Testis (tissue), 3 donors: ENCODE measurements around the gene CCRL2. TPM values are rescaled to one million over a fixed set of nuclear protein-coding genes. Genes with fewer than 3 reads are reported as not detected.
"Not testable (repeated sequence)": the region's sequence is repeated elsewhere in the genome, so short reads cannot be mapped to it uniquely, and the experiment has no call there.

Experiments
- DNase-seq: peaks from one replicate; pipeline ENCODE4 v3.0.0-alpha.2; 2019
- H3K27ac ChIP-seq, 2 donors: fragments of 200-600 bp; sonication (generic); one replicate each; pipeline ENCODE4 v1.5.1; 2019
- H3K27me3 ChIP-seq: fragments of 200-600 bp; sonication (generic); one replicate; pipeline ENCODE4 v1.5.1; 2019
- H3K36me3 ChIP-seq: fragments of 200-600 bp; sonication (generic); one replicate; pipeline ENCODE4 v1.5.1; 2017; ENCODE audit warnings: low read depth; ENCODE audit errors: missing control alignments
- H3K4me1 ChIP-seq: fragments of 200-600 bp; sonication (generic); one replicate; pipeline ENCODE4 v1.5.1; 2019
- H3K4me3 ChIP-seq, 2 donors: fragments of 200-600 bp; sonication (generic); one replicate each; pipeline ENCODE4 v1.5.1; 2017 to 2019
- H3K9me3 ChIP-seq: fragments of 200-600 bp; sonication (generic); one replicate; pipeline ENCODE4 v1.5.1; 2017
- POLR2A ChIP-seq: fragments of 450-650 bp; IDR thresholded peaks from one replicate; pipeline ENCODE4 v1.6.1; 2017; ENCODE audit warnings: antibody characterized with exemption, mild to moderate bottlenecking, moderate library complexity
- WGBS, 2 donors: methylation state at CpG; one replicate each; pipeline ENCODE4 v1.1.5; 2018; 5-methylcytosine and 5-hydroxymethylcytosine counted together
- intact Hi-C: fragments of 100-400 bp; cut with DNase I; formaldehyde crosslinking; loops from one replicate; pipeline ENCODE4 v1.15.1; 2023; ENCODE audit warnings: low total_unique reads
- polyA plus RNA-seq: library from polyadenylated mRNA; stranded (reverse); fragments of 350-450 nt; fragmentation: Illumina TruSeq; extraction: RNeasy Lipid Tissue Mini Kit (QIAGEN cat#74804); gene quantifications from one replicate; pipeline ENCODE4 v1.2.3, GENCODE V29; 2014; ENCODE audit warnings: low read depth, low replicate concordance; ENCODE audit not compliant: insufficient read depth
- total RNA-seq, 2 donors: library from RNA; depleted of rRNA; stranded (reverse); fragments of >200 nt; gene quantifications; one replicate each; pipeline ENCODE4 v1.2.3, GENCODE V29; 2016
- TF ChIP-seq, protein P1 (sequence below), 3 experiments: fragments of 450-650 bp in 2 of 3; fragments of 200-600 bp in 1 of 3; sonication (generic) in 1 of 3; IDR thresholded peaks; one replicate each; pipeline ENCODE4 v1.5.1; 2016 to 2019; ENCODE audit warnings: antibody characterized with exemption in 3 of 3, mild to moderate bottlenecking in 2 of 3, moderate library complexity in 1 of 3

Gene CCRL2
- total and polyA plus RNA-seq, 3 donors from 2014 or later, result 0.31 to 1.2 (median 0.87) TPM

DNA sequence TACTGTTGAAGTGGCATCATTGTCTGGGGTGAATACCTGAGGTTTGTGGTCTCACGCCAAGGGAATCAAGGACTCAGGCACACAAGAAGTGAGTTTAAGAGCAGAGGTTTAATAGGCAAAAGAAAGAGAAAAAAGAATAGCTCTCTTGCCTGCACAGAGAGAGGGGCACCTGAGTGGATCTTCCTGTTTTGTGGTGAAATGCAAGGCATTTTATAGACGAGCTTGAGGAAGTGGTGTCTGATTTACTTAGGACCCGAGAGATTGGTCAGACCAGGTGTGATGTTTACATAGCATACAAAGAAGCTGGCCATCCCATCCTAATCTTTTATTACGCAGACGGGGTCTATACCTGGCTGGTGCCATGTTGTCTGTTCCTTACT lies 23.1 kb upstream of the CCRL2 start:
- Histone ChIP-seq H3K4me1 (no peaks in the 10 kb centered on the region), H3K36me3 (no peaks in the 10 kb centered on the region), H3K9me3 (no peaks in the 10 kb centered on the region), H3K27ac (no peak overlapping the region), H3K4me3 (no peak overlapping the region), H3K27me3 (no peaks in the 10 kb centered on the region)
- intact Hi-C loops, result no loop called here
- TF ChIP-seq, protein P1, sequence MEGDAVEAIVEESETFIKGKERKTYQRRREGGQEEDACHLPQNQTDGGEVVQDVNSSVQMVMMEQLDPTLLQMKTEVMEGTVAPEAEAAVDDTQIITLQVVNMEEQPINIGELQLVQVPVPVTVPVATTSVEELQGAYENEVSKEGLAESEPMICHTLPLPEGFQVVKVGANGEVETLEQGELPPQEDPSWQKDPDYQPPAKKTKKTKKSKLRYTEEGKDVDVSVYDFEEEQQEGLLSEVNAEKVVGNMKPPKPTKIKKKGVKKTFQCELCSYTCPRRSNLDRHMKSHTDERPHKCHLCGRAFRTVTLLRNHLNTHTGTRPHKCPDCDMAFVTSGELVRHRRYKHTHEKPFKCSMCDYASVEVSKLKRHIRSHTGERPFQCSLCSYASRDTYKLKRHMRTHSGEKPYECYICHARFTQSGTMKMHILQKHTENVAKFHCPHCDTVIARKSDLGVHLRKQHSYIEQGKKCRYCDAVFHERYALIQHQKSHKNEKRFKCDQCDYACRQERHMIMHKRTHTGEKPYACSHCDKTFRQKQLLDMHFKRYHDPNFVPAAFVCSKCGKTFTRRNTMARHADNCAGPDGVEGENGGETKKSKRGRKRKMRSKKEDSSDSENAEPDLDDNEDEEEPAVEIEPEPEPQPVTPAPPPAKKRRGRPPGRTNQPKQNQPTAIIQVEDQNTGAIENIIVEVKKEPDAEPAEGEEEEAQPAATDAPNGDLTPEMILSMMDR (IDR thresholded peaks at IDR 0.05), result no peak
- TF ChIP-seq POLR2A, result no peak
- WGBS, 2 donors, result 78 to 79% methylated on average over 5 of the region's 5 CpGs
- no peak for DNase-seq

GRCh38 chr3:46386205-46386604 lies 20.9 kb upstream of the CCRL2 start:
- Histone ChIP-seq H3K4me1 (no peaks in the 10 kb centered on the region), H3K9me3 (no peaks in the 10 kb centered on the region), H3K36me3 (no peaks in the 10 kb centered on the region), H3K27ac (no peak overlapping the region), H3K4me3 (no peak overlapping the region), H3K27me3 (no peaks in the 10 kb centered on the region)
- no peak for TF ChIP-seq POLR2A
- TF ChIP-seq, protein P1 (IDR thresholded peaks at IDR 0.05), result no peak
- 28 to 58% methylated on average over 4 of the region's 4 CpGs for WGBS, 2 donors
- DNase-seq, result no peak
- intact Hi-C loops, result no loop called here

GRCh38 chr3:46388847-46389246 lies 18.2 kb upstream of the CCRL2 start:
- H3K9me3 ChIP-seq, intact Hi-C loops, H3K36me3 ChIP-seq, H3K4me3 ChIP-seq, H3K27ac ChIP-seq, H3K27me3 ChIP-seq, H3K4me1 ChIP-seq, DNase-seq: not testable (repeated sequence)
- WGBS, 2 donors, result 87 to 94% methylated on average over 4 of the region's 4 CpGs

GRCh38 chr3:46389306-46389705 lies 17.8 kb upstream of the CCRL2 start:
- 61 to 65% methylated on average over 6 of the region's 6 CpGs for WGBS, 2 donors
- Histone ChIP-seq H3K4me3 (no peak overlapping the region), H3K4me1 (no peaks in the 10 kb centered on the region), H3K27me3 (no peaks in the 10 kb centered on the region), H3K9me3 (no peaks in the 10 kb centered on the region), H3K27ac (no peak overlapping the region), H3K36me3 (no peaks in the 10 kb centered on the region)
- no peak for TF ChIP-seq POLR2A
- TF ChIP-seq, protein P1 (IDR thresholded peaks at IDR 0.05), result no peak
- no peak for DNase-seq
- intact Hi-C loops, result no loop called here

DNA sequence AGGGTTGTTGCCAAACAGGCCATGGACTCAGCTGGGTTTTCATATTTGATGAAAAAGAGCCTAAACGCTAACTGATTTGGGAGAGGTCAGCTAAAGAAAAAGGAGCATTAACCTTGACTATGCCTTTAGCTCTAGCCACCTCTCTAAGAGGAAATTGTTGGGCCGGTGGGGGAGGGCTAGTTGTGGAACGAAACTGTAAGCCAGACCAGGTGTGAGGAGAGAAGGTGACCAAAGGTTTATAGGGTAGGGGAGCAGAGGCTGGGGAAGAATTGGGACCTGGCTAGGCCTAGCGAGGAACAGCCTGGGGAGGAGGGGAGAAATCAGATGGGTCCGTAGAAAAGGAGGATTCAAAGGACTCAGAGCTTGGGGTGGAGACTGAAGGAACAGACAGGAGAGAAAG lies 15.5 kb upstream of the CCRL2 start:
- 83% methylated on average over 5 of the region's 5 CpGs for WGBS, 2 donors
- H3K4me3 ChIP-seq, H3K27ac ChIP-seq, H3K4me1 ChIP-seq, H3K27me3 ChIP-seq, DNase-seq, H3K36me3 ChIP-seq, H3K9me3 ChIP-seq, intact Hi-C loops: not testable (repeated sequence)

- Histone ChIP-seq H3K27ac (no peak overlapping the region), H3K4me3 (no peak overlapping the region)
- TF ChIP-seq, protein P1 (IDR thresholded peaks at IDR 0.05), result no peak
- no peak for TF ChIP-seq POLR2A
Observed at GRCh38 chr3:46393011-46393410, 14.0 kb upstream of the CCRL2 start.

More at GRCh38 chr3:46393011-46393410, 14.0 kb upstream of the CCRL2 start:
- Histone ChIP-seq H3K9me3 (no peaks in the 10 kb centered on the region), H3K27me3 (no peaks in the 10 kb centered on the region), H3K36me3 (no peaks in the 10 kb centered on the region), H3K4me1 (peaks cover 5% of the 10 kb centered on the region)
- 83 to 89% methylated on average over 2 of the region's 2 CpGs for WGBS, 2 donors
- no peak for DNase-seq
- intact Hi-C loops, result no loop called here
